ENCODE measurements around the gene NECTIN4.

DNA sequence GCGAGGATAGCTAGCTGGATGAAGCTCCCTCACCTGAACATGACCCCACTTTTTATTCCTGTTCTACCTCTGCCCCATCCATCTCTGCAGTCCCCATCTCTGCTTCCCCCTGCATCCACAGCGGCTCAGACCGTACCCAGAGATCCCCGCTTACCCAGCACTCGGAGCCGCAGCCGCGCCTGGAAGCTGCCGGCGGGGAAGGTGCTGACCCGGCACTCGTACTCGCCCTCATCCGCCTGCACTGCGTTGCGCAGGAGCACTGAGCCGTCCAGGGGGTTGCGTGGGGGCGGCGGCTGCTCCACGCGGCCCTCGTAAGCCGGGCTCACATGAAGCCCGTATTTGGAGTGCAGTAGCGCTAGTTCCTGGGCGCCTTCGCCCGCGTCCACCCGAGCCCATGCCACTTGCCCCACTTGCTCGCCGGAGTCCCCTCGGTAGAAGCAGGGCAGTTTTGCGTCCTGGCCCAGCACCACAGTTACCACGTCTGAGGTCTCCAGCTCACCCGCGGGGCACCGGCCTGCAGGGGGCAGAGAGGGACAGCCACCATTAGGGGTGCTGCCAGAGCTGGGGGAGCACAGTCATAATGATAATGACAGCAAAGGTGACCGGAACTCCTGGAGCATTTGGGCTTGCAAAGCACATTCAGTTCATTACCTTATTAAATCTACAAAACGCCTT is 9.8 kb downstream of the NECTIN4 start:
- TF ChIP-seq, protein P1, sequence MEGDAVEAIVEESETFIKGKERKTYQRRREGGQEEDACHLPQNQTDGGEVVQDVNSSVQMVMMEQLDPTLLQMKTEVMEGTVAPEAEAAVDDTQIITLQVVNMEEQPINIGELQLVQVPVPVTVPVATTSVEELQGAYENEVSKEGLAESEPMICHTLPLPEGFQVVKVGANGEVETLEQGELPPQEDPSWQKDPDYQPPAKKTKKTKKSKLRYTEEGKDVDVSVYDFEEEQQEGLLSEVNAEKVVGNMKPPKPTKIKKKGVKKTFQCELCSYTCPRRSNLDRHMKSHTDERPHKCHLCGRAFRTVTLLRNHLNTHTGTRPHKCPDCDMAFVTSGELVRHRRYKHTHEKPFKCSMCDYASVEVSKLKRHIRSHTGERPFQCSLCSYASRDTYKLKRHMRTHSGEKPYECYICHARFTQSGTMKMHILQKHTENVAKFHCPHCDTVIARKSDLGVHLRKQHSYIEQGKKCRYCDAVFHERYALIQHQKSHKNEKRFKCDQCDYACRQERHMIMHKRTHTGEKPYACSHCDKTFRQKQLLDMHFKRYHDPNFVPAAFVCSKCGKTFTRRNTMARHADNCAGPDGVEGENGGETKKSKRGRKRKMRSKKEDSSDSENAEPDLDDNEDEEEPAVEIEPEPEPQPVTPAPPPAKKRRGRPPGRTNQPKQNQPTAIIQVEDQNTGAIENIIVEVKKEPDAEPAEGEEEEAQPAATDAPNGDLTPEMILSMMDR (IDR thresholded peaks at IDR 0.05; ENCODE audit: insufficient read depth, low read length, poor library complexity, severe bottlenecking) = no peak
- no peak for TF ChIP-seq EZH2phosphoT487 (conservative IDR thresholded peaks at IDR 0.05; ENCODE audit: low read length)
